ENCODE results near the gene ABHD6.
"Not testable (repeated sequence)": the region's sequence is repeated elsewhere in the genome, so short reads cannot be mapped to it uniquely, and the experiment has no call there.

The ABHD6 gene

DNA sequence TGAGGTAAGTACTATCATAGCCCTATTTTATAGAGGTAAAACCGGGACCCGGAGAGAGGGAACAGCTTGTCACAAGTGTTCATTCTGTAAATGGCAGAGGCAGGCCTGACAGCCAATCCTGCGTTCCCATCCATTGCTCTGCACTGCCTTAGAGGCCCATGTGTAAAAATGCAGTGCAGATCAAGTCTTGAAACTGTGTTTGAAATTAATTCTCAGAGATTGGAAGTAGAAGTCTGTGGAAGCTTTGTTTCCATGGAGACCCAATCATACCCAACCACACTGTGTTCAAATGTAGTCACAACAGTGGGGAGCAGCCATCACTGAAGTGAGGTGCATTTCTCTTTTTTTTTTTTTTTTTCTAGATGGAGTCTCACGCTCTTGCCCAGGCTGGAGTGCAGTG lies 13.7 kb upstream of the ABHD6 start:
- DNase-seq (no peak), ATAC-seq (no peak)
- Mint-ChIP-seq H3K4me1 (peaks cover 4% of the 10 kb centered on the region), H3K27me3 (peaks cover 12% of the 10 kb centered on the region), H3K4me3 (no peak overlapping the region), H3K27ac (no peak overlapping the region), H3K9me3 (no peaks in the 10 kb centered on the region)

DNA sequence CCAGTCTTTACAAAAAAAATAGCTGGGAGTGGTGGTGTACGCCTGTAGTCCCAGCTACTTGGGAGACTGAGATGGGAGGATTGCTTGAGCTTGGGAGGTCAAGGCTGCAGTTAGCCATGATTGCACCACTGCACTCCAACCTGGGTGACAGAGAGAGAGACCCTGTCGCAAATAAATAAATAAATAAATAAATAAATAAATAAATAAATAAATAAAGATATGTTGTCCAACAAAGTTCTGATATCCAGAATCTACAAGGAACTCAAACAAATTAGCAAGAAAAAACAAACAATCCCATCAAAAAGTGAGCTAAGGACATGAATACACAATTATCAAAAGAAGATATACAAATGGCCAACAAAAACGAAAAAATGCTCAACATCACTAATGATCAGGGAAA lies 9.7 kb upstream of the ABHD6 start:
- H3K4me3 Mint-ChIP-seq, H3K27ac Mint-ChIP-seq, H3K9me3 Mint-ChIP-seq, H3K4me1 Mint-ChIP-seq, ATAC-seq, DNase-seq: not testable (repeated sequence)
- peaks cover 18% of the 10 kb centered on the region for H3K27me3 Mint-ChIP-seq

DNA sequence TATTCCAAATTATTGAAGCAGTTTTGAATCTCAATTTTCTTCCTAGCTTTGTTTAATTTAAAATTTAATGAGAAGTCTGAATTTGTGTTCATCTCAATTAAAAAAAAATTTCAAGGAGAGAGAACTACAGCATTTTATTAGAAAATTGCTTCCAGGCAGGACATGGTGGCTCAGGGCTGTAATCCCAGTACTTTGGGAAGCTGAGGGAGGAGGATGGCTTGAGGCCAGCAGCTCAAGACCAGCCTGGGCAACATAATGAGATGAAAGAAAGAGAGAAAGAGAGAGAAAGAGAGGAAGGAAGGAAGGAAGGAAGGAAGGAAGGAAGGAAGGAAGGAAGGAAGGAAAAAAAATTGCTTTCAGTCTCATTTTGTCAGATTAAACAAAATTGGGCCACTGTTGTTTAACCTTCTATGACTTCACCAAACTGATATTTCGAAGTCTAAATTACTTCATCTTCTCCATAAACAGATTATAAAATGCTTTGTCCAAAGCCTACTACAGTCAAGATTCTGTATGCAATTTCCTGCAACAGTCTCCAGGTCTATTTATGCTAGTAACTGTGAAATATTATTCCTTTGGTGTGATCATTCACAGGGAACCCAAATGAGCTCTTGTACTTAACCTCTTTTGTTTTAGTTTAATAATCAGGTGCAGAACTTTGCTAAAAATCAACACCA lies 6.6 kb upstream of the ABHD6 start:
- Mint-ChIP-seq H3K4me3 (no peak overlapping the region), H3K4me1 (no peaks in the 10 kb centered on the region), H3K9me3 (no peaks in the 10 kb centered on the region), H3K27me3 (peaks cover 30% of the 10 kb centered on the region), H3K27ac (peak overlapping the region in 1 of 2 donors; percentile 31)
- ATAC-seq (no peak), DNase-seq (no peak)

DNA sequence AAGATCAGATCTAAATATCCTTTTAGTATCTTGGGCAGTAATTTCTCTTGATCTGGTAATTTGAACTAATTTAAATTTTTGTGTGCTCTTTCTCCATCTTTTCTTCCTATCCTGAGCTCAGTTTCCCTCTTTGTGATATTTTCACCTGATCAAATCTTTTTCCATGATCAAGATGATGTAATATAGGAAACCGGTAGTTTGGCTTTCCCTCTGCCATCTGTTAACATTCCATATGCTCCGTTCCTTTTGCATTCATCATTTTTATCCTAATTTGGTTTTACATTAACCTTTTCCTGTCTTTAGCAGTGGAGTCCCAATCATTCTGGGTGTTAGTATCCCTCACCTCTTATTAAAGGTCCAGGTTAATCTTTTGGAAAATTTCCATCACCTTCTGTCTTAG lies 5.9 kb upstream of the ABHD6 start:
- DNase-seq = no peak
- H3K27me3 Mint-ChIP-seq = peaks cover 36% of the 10 kb centered on the region
- no peak overlapping the region for H3K27ac Mint-ChIP-seq
- peaks cover 6% of the 10 kb centered on the region for H3K4me1 Mint-ChIP-seq
- no peaks in the 10 kb centered on the region for H3K9me3 Mint-ChIP-seq
- H3K4me3 Mint-ChIP-seq = no peak overlapping the region
- no peak for ATAC-seq

DNA sequence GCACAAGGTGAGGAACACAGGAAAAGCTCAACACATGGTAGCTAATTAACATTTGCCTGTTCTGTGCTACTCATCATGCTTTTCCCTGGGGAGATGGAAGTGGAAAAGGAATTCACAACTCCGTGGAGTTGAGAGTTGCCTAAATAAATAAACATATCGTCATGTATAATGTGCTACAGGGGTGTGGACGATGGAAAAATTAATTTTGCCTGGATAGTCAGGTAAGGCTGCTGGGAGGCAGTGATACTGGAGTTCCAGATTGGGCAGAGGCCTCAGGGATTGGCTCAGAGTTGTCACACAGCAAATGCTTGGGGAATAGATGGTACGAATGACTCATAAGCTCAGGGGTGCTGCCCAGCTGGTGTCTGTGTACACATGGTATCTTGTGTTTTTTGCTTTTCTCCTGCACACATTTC lies 3.1 kb upstream of the ABHD6 start:
- ATAC-seq = no peak
- H3K27me3 Mint-ChIP-seq = peaks cover 36% of the 10 kb centered on the region
- no peak overlapping the region for H3K4me3 Mint-ChIP-seq
- peaks cover 17% of the 10 kb centered on the region for H3K4me1 Mint-ChIP-seq
- H3K27ac Mint-ChIP-seq = no peak overlapping the region
- no peaks in the 10 kb centered on the region for H3K9me3 Mint-ChIP-seq
- DNase-seq = no peak

DNA sequence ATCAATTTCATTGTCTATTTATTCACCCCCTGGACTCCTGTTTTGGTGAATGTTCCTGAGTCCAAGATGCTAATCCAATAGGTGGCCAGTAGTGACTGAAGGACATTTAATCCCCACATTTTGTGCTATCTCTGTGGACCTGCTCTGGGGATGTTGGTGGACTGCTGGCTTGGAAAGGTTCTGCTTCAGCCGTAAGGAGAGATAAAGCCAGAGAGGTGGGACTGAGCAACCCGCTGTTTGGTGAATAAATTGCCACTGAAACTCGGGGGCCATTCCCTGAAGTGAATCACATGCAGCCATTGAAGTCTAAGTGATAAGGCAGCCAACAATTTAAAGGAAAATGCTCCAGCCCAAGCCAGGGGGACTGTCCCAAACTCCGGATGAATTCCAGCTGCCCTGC lies 1.6 kb upstream of the ABHD6 start:
- H3K9me3 Mint-ChIP-seq = no peaks in the 10 kb centered on the region
- H3K27ac Mint-ChIP-seq = no peak overlapping the region
- peak overlapping the region; percentile 25 to 97 for H3K4me3 Mint-ChIP-seq
- H3K27me3 Mint-ChIP-seq = peaks cover 31% of the 10 kb centered on the region
- peaks cover 19% of the 10 kb centered on the region for H3K4me1 Mint-ChIP-seq
- DNase-seq = no peak
- ATAC-seq = no peak

DNA sequence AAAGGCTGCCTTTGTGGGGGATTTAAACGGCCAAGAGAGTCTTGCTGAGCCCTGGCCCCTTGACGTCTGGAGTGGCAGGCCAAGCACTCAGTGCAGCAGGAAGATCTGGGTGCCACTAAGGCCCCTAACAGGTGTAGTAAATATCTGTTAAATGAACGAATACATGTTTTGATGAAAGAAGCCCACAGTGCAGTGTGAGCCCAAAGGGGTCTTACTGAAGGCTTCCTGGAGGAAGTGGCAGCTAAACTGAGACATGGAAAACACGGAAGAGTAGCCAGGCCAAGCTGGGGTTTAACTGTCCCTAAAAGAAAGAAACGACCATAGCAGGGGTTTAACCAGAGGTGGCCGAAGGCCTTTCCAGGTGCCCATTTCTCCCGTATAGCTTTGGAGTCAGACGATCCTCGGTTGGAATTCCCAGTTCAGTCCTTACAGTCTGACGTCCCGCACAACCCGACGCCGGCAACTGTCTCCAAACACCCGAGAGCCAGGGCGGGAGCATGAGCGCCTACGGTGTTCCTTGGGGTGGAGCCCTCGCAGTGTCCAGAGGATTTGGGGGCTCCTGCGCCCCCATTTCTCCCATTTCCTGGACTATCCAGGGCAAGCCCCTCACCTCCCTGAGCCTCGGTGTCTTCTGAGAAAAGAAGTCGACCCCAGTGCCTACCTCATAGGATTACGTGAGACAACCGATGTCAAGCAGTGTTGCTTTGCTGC lies 910 bp upstream of the ABHD6 start:
- ATAC-seq (no peak), DNase-seq (no peak)
- Mint-ChIP-seq H3K9me3 (no peaks in the 10 kb centered on the region), H3K27ac (peak overlapping the region in 1 of 2 donors; percentile 61), H3K27me3 (peaks cover 24% of the 10 kb centered on the region), H3K4me1 (peaks cover 23% of the 10 kb centered on the region), H3K4me3 (peak overlapping the region; percentile 88 to 97)

DNA sequence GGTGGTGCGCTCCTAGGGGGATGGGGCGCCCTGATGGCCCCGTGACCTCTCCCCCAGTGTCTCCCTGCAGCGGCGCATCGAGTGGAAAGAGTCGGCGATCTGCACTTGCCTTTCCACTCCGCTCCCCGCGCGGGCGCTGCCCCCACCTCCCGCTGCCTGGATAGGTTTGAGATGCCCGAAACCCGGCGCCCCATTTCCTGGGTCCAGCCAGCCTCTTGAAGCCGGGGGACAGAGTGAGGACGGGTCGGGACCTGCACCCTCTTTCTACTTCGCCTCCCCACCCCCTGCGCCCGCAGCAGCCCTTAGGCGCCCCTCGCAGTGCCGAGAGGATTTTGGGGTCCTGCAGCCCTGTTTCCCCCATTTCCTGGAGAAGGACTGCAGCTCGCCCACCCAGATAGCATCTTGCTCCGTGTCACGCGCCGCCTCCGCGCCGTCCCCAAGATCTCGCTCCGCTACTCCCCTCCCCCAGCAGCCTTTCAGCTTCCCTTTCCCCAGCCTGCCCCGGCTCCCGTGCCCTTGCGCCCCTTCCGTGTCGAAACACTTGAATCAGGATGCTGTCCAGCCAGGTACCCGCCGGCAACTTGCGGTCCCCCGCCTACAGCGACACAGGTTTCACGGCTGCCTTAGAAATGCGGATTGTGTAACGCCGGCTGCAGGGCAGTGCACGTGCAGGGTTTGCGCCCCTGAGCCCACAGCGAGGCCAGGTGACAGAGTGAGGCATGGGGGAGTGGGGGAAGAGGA lies 519 bp downstream of the ABHD6 start:
- Mint-ChIP-seq H3K27me3 (peaks cover 18% of the 10 kb centered on the region), H3K4me3 (peak overlapping the region; percentile 93 to 97), H3K9me3 (no peaks in the 10 kb centered on the region), H3K27ac (peak overlapping the region in 1 of 2 donors; percentile 28), H3K4me1 (peaks cover 23% of the 10 kb centered on the region)
- peak in 1 of 2 donors; percentile 65 for DNase-seq
- ATAC-seq = peak; percentile 68

DNA sequence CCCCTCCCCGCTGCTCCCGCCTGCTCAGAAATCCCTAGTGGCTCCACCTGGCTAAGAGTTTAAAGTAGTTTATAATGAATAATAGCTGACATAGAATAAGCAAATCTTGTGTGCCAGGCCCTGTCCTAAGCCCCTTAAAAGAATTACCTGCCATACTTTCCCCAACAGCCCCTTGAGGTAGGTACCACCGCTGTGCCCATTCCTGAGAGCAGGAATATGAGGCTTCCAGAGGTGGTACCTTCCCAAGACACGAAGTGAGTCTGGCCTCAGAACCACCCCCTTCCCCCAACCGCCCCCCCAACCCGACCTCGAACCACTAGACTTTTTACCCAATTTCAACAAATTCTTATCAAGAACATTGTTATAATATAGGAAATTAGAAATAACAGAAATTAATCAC lies 1.2 kb downstream of the ABHD6 start:
- H3K27ac Mint-ChIP-seq = no peak overlapping the region

DNA sequence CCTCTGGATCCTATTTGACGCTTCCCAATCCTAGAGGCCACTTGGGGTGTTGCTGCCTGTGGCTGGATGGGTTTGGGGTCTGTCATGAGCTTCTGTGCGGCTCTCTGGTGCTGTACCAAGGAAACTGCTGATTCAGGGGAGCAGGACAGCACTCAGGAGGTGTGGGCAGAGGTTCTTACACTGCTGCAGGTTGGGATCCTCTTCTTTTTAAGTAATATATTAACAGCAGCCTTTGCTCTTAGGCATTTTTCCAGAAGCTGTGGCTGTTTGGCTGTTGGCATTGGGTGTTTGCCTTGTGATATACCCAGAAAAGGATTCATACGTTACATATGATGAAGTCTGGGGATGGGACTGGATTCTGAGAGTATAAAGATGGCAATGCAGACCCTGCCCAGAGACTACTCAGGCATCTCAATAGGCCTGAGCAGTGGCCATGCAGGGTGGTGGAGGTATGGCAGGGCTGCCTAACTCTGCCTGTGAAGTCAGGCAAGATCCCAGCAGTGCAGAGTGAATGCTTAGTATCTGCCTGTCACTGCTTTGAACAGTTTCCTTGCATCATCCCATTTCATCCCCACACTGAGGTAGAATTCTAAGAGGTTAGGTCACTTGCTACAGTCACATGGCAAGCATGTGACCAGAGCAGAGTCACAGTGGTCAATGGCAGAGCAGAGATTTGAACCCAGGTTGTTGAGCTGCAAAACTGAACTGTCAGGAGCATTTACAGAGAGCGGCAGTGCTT lies 3.9 kb downstream of the ABHD6 start:
- Mint-ChIP-seq H3K27ac (no peak overlapping the region), H3K4me3 (no peak overlapping the region), H3K27me3 (peaks cover 2% of the 10 kb centered on the region), H3K4me1 (peaks cover 19% of the 10 kb centered on the region), H3K9me3 (no peaks in the 10 kb centered on the region)
- ATAC-seq (no peak), DNase-seq (no peak)

More for the DNA sequence above, 1.2 kb downstream of the ABHD6 start:
- Mint-ChIP-seq H3K27me3 (peaks cover 17% of the 10 kb centered on the region), H3K4me1 (peaks cover 23% of the 10 kb centered on the region), H3K9me3 (no peaks in the 10 kb centered on the region), H3K4me3 (peak overlapping the region; percentile 93 to 97)
- no peak for ATAC-seq
- no peak for DNase-seq

DNA sequence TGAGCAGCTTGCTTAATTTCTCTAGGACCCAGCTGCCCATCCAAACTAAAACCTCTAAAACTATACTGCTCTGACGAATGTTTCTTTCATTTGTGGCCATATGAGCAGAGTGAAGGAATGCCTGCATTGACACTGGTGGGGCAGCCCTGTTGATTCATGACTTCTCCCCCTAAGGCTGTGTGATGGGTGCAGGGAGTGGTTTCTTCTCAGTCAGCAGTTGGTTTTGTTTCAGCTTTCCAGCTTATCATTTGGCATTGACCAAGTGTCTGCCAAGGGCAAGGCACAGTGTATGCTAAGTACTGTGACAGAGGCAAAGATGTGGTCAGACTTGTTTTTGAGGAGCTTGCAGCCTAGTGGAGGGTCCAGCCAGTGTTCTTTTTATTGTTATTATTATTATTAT lies 4.7 kb downstream of the ABHD6 start:
- H3K4me3 Mint-ChIP-seq = no peak overlapping the region
- no peaks in the 10 kb centered on the region for H3K27me3 Mint-ChIP-seq
- DNase-seq = no peak
- no peak overlapping the region for H3K27ac Mint-ChIP-seq
- ATAC-seq = no peak
- H3K4me1 Mint-ChIP-seq = peaks cover 13% of the 10 kb centered on the region
- H3K9me3 Mint-ChIP-seq = no peaks in the 10 kb centered on the region

DNA sequence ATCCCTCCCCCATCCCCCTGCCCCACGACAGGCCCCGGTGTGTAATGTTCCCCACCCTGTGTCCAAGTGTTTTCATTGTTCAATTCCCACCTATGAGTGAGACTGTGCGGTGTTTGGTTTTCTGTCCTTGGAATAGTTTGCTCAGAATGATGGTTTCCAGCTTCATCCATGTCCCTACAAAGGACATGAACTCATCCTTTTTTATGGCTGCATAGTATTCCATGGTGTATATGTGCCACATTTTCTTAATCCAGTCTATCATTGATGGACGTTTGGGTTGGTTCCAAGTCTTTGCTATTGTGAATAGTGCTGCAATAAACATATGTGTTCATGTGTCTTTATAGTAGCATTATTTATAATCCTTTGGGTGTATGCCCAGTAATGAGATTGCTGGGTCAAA lies 5.3 kb downstream of the ABHD6 start:
- DNase-seq, H3K27me3 Mint-ChIP-seq, H3K4me3 Mint-ChIP-seq, H3K27ac Mint-ChIP-seq, ATAC-seq, H3K9me3 Mint-ChIP-seq: not testable (repeated sequence)
- peaks cover 13% of the 10 kb centered on the region for H3K4me1 Mint-ChIP-seq

DNA sequence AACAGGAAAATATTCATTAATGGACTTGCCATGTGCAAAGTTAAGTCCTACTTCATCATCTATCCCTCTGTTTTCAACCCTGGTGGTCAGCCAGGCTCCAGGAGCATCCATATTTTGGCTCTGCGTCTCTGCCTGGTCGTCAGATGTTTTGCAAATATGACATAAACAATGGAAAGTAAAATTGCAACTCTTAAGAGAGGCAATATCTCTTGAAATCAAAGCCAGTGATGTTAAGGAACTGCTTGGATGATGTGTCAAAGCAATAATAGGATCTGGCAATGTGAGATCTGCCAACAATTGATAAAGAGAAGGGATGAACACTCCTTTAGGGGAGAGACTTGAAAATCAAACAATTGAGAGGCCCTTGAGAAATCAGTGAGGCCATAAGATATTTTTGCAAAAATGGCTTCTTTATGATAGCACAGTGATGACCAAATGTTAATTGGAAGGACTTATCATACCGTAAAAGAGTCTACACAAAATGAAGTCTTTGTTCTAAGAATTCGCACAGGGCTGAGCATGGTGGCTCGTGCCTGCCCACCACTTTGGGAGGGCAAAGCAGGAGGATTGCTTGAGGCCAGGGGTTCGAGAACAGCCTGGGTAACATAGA lies 6.5 kb downstream of the ABHD6 start:
- no peak overlapping the region for H3K27ac Mint-ChIP-seq
- H3K4me1 Mint-ChIP-seq = peaks cover 7% of the 10 kb centered on the region

DNA sequence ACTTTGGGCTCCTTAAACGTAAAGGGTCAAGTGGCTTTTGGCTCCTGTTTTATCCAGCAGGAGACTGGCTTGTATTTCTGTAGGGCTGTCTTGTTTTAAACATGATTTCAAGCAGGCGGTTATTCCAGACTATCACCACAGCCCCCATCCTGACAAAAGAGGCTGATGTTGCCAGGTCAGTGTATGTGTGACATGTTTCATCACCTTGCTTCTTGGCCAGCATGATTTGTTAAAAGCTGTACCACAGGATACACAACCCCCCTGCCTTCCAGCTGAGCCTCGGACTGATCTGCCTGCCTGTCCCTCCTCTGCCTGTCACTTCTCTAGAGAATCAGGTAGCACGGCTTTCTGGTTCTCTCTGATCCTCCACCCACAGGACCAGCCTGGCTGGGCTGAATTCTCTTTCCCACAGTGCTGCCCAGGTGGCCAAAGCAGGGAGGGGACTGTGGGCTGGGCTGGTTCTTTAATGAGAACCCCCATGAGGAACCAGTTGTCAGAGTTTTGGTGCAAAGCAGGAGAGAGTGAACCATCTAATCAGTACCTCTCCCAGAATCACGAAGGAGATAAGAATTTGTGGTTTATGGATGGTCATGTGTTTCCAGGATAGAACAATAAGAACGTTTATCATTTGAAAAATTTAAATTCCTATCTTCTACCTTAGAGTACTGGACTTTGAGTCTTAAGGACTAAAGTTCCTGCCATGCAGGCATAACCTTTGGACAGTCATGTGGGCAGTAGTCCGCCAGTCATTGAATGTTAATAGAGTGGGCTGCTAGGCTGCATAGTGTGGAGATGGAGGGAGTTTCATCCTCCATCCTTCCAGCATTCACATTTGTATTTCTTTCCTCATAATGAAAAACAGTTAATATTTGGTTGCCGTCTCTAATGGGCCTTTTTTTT lies 8.8 kb downstream of the ABHD6 start:
- Mint-ChIP-seq H3K4me1 (peaks cover 7% of the 10 kb centered on the region), H3K27ac (no peak overlapping the region), H3K27me3 (no peaks in the 10 kb centered on the region), H3K9me3 (no peaks in the 10 kb centered on the region), H3K4me3 (no peak overlapping the region)
- ATAC-seq (no peak), DNase-seq (no peak)

More for the DNA sequence above, 6.5 kb downstream of the ABHD6 start:
- Mint-ChIP-seq H3K4me3 (no peak overlapping the region), H3K9me3 (no peaks in the 10 kb centered on the region), H3K27me3 (no peaks in the 10 kb centered on the region)
- ATAC-seq (no peak), DNase-seq (no peak)

Measured in stimulated activated naive CD8-positive, alpha-beta T cell treated with anti-CD3 and anti-CD28 coated beads, Interleukin-15, amount 100 ng/mL, for 72 hours (primary cell).